Inflammatory macrophage (primary cell): ENCODE measurements around the gene UBASH3A.
"Not testable (repeated sequence)": the region's sequence is repeated elsewhere in the genome, so short reads cannot be mapped to it uniquely, and the experiment has no call there.

Experiments used
- DNase-seq, 2 donors: peaks; one replicate each; pipeline ENCODE4 v3.0.0-alpha.2; 2020 to 2022

UBASH3A gene

GRCh38 chr21:42392731-42393442 is 10.8 kb upstream of the UBASH3A start:
- no peak for DNase-seq

DNA sequence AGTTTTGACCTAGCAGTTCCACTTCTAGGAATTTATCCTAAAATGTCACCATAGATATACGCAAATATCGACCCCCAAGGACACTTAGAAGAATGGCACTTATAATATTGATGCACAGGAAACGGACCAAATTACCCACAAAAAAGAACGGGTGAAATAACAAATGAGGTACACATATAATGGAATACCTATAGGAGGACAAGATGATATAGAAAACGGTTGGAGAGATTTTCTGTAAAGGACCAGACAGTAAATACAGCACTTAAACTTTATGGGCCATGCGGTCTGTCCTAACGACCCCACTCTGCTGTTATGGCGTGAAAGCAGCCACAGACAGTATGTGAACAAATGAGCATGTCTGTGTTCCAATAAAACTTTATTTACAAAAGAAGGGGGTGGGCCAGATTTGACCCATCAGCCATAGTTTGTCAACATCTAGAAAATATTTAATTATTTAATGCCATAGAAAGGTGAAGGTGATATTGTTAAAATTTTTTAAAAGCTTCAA is 10.2 kb upstream of the UBASH3A start:
- no peak for DNase-seq

DNA sequence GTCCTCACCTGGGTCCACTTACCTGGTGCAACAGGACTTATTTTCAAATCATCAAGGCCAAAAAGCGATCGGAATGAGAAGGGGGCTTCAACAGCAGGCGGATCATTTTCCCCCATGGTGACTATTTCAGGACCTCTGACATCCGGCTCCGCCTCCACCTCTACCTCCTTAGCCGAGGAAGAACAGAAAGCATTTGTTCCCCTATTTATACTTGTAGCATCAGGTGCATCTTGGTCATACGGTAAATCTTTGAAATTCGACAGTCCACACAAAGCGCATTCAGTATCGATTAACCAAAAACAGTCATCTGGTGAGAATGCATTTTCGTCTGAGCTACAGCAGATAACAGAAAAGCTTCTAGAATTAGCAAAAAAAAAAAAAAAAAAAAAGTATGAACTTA is 8.4 kb upstream of the UBASH3A start:
- DNase-seq = no peak

GRCh38 chr21:42395905-42396651 is 7.6 kb upstream of the UBASH3A start, which contains the start of gene TMPRSS3:
TMPRSS3 (minus strand) TSS chr21:42396052; CDS start chr21:42395417, 635 bp downstream.
- no peak for DNase-seq

DNA sequence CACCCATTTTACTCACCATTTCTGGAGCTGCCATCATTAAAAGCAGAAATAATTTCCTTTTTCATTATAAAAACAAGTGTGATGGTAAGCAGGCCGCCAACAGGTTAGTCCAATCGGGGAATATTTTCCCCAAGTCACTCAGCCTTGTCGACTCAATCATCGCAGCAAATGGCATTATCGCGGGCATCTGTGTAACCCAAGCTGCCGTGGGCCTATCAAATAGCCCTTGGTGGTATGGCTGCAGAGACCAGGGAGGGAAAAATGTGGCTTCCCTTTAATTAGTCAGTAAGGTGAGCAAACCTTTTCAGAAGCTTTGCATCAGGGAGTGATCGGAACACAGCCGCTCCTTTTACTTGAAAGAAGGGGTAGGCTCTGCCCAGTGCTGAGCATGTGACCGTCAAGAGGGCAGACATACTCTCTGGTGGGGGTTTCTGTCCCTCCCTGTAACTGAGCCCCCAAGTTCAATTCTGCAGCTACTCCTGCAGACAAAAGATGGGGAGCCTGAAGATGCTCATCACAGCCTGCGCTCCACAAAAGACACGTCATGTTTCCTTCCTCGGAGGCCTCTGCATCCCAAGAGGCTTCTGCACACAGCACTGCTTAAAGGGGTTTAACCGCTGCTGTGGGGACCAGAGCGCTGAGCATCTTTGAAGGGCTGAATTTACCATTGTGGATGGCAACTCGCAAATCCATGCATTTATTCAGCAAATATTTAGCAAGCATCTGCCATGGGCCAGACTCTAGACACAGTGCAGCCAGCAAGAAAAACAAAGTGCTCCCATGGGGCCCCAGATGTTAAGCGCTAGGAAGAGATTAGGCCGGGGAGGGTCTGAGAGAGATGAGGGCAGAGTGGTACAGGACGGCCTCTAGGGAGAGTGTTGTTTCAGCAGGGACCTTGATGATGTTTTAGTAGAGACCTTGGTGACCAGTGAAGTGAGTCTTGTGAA is 6.6 kb upstream of the UBASH3A start:
- no peak for DNase-seq

DNA sequence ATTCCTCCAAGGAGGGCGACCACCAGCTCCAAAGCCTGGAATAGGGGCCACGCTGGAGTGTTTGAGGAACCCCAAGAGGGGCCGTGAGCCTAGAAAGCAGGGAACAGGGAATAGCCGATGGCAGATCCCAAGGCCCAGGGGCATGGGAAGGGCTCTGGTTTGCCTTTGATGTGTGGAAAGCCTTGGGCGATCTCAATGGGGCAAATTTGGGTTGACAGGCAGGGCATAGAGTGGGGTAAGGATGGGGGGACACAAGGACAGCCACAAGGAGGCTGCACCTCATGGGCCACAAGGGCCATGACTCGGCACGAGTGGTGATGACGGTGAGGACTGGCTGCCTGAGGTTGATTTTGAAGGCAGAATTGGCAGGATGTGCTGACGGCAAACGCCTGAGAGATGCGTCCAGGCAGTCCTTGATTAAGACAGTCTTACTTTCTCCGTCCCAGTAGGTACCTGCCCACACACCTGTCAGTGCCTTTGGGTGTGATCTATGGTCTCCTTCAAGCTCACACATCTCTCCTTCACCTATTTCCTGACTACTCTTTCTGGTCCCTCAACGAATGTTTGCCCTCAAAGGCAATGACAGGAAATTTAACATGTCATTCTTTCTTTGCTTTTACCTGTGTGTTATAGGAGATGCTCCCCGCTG is 5.8 kb upstream of the UBASH3A start:
- DNase-seq = no peak

GRCh38 chr21:42398436-42399028 is 5.2 kb upstream of the UBASH3A start:
- DNase-seq = no peak

- DNase-seq = no peak
Measured at GRCh38 chr21:42400525-42400924, 3.2 kb upstream of the UBASH3A start.

GRCh38 chr21:42401154-42401553 is 2.5 kb upstream of the UBASH3A start:
- no peak for DNase-seq

- DNase-seq = no peak
Measured at GRCh38 chr21:42401820-42402251, 1.9 kb upstream of the UBASH3A start.

DNA sequence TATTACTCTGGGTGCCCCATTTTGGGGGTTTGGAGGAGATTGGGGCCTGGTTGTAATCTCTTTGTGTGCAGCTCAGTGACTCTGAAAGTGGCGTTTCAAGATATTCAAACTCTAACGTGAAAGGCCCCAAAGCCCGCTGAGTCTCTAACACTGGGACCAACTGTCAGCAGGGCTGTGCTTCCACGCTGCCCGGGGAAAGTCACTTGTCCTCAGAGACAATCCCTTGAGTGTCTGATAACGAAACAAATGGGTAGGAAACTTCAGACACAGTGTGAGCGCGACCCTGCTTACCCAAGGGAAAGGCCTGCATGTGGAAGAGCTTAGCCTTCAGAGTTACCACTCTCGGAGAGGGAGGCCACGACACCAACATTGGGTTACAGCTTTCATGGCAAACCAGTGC is 837 bp downstream of the UBASH3A start:
- DNase-seq = no peak

GRCh38 chr21:42405064-42406013 is 1.6 kb downstream of the UBASH3A start:
- no peak for DNase-seq

DNA sequence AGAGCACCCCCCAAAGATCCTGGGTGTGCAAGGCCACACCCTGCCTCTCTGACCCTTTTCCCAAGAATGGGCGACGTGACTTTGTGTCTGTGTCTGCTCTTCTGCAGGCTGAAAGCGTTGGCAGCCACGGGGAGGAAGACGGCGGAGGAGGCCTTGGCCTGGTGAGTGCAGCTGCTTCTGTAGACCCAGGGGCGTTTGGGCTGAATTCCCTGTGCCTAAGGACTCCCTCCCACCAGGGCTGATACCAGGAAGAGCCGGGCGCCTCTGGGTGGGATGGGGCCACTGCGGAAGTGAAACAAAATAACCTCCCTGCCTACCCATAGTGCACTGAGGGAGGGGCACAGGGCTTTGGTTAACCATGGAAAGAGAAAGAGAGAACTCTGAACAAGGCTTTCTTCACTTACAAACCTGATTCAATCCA is 2.5 kb downstream of the UBASH3A start:
- peak; percentile 14 to 25 for DNase-seq

DNA sequence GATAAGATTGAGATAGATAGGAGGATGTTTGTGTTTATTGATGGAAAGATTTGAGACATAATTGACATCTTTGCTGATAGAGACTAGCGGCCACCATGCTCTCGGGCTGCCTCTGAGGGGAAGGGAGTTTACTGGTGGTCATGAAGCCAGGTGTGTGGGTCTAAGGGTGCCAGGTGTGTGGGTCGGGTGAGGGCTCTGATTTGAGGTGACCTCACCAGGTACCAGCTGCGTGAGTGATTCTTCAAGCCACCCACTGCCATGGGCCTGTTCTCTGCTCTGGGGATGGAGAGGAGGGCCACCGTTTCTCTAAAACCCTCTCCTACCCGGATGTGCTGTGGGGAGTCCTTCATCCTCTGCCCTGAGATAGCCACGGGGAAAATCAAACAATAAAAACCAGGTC is 3.2 kb downstream of the UBASH3A start:
- DNase-seq = no peak

DNA sequence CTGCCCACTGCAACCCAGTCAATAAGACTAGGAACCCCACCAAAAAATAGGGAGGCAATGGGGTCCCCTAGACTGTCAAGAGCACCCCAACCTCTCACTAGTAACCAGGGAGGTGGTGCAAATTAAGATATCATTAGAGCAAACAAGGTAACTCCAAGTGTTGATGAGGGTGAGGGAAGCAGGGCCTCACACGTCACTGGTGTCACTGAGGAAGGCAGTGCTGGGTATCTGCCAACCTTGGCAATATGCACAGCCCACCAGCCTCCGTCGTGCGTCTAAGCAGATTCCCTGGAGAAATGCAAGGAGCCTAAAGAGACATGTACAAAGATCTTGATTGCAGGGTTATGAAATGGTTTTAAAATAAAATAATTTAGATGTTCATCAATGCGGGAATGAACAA is 3.8 kb downstream of the UBASH3A start:
- DNase-seq = no peak

DNA sequence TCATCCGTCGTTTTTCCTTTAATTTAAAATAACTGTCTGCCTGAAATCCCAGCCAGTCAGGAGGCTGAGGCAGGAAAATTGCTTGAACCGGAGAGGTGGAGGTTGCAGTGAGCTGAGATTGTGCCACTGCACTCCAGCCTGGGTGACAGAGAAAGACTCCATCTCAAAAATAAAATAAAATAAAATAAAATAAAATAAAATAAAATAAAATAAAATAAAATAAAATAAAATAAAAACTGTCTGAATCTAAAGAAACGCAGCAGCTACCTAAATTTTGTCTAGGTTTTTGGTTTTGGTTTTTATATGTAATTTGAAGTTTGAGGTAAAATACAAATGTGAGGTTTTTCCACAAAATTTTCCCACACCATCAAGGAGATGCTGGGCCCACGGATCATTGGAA is 5.0 kb downstream of the UBASH3A start:
- DNase-seq = not testable (repeated sequence)

DNA sequence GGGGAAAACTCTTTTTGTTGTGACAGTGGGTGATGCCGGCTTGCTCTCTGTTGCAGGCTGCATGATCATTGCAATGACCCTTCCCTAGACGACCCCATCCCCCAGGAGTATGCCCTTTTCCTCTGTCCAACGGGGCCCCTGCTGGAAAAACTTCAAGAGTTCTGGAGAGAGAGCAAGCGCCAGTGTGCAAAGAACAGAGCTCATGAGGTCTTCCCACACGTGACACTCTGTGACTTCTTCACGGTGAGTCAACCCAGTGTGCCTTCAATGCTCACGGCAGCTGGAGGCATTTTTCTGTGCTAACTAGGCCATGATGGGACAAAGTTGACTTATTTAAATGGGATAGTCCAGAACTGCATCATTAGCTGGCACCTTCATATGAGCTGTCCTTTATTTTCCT is 5.7 kb downstream of the UBASH3A start:
- DNase-seq = peak in 1 of 2 donors; percentile 17

GRCh38 chr21:42411197-42411869 is 7.6 kb downstream of the UBASH3A start:
- no peak for DNase-seq

DNA sequence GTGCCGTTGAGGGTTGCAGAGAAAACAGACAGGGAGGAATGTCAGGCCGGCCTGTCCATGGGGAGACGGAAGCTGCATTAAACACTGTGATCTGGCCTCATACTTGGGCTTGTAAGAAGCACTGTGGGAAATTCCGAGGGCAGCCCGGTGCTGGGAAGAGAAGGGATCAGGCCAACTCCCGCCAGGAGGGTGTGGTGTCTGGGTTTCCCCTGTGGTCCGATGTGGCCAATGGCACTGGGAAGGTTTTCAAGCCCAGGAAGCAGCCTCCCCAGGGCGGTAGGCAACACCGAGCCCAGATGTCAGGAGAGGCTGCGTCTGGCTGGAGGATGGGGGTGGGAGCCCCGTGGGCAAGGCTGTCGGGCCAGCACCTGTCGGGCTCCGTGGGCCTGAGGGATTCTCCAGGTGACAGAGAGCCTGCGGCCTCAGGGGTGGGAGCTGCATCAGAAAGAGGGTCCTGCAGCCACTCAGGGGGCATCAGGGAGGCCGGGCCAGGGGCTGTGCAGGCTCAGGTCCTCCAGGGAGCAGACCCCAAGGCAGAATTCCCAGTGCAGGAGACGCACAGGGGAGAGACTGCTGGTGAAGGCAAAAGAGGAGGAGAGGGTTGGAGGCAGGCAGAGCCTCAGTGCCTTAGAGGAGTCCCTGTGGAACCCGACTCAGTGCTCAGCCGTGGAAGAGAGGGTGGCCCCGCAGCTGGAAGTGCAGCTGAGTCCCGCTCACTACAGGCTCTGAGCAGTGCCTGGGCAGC is 8.4 kb downstream of the UBASH3A start:
- no peak for DNase-seq
